SK-N-SH (cell line): ENCODE measurements around the gene CALM1.

Experiments used
- FOSL2 ChIP-seq: IDR thresholded peaks from 2 replicates; pipeline ENCODE4 v1.4.0; 2012; ENCODE audit warnings: low read depth, mild to moderate bottlenecking, moderate library complexity, borderline replicate concordance
- MEF2A ChIP-seq: IDR thresholded peaks from 2 replicates; pipeline ENCODE4 v1.4.0; 2012; ENCODE audit warnings: low read depth, borderline replicate concordance
- NFIC ChIP-seq: IDR thresholded peaks from 2 replicates; pipeline ENCODE4 v1.4.0; 2012; ENCODE audit warnings: borderline replicate concordance
- NRF1 ChIP-seq: IDR thresholded peaks from 2 replicates; pipeline ENCODE4 v1.6.1; 2012; ENCODE audit warnings: low read depth, mild to moderate bottlenecking, low read length
- POLR2AphosphoS5 ChIP-seq: IDR thresholded peaks from 2 replicates; pipeline ENCODE4 v1.6.1; 2012; ENCODE audit warnings: low read depth, low read length
- RAD21 ChIP-seq: IDR thresholded peaks from 2 replicates; pipeline ENCODE4 v1.6.1; 2012; ENCODE audit warnings: mild to moderate bottlenecking, low read length
- TF ChIP-seq, protein P1 (sequence below): IDR thresholded peaks from 2 replicates; pipeline ENCODE4 v1.4.0; 2012; ENCODE audit warnings: low read depth, borderline replicate concordance
- TF ChIP-seq, protein P2 (sequence below): fragments of 200-600 bp; sonication (generic); IDR thresholded peaks from 2 replicates; pipeline ENCODE4 v1.6.1; 2017; ENCODE audit warnings: antibody characterized with exemption, mild to moderate bottlenecking, moderate library complexity
- TF ChIP-seq, protein P3 (sequence below): fragments of 150-350 bp; IDR thresholded peaks from 2 replicates; pipeline ENCODE4 v1.6.1; 2017; ENCODE audit warnings: antibody characterized with exemption, low read length, low read depth, borderline replicate concordance
- TF ChIP-seq, protein P4 (sequence below): IDR thresholded peaks from 2 replicates; pipeline ENCODE4 v1.4.0; 2012; ENCODE audit warnings: low read depth
- TF ChIP-seq, protein P5 (sequence below): fragments of 150-350 bp; IDR thresholded peaks from 2 replicates; pipeline ENCODE4 v1.6.1; 2016; ENCODE audit warnings: mild to moderate bottlenecking, low read depth, low read length

DNA sequence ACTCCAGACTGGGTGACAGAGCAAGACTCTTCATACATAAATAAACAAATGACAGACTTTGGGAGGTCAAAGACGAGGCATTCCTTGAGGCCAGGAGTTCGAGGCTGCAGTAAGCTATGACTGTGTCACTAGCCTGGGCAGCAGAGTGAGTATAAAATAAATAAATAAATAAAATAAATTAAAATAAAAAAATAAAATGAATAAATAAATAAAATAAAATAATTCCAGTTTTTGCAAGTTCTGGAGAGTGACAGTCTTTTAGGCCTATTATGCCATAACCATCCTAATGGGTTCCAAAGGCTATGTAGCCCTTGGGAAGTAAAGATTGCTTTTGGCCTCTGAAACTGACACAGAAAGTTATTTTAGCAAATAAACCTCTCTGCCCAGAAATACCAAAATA, 48.6 kb upstream of the CALM1 start:
- TF ChIP-seq, protein P1, sequence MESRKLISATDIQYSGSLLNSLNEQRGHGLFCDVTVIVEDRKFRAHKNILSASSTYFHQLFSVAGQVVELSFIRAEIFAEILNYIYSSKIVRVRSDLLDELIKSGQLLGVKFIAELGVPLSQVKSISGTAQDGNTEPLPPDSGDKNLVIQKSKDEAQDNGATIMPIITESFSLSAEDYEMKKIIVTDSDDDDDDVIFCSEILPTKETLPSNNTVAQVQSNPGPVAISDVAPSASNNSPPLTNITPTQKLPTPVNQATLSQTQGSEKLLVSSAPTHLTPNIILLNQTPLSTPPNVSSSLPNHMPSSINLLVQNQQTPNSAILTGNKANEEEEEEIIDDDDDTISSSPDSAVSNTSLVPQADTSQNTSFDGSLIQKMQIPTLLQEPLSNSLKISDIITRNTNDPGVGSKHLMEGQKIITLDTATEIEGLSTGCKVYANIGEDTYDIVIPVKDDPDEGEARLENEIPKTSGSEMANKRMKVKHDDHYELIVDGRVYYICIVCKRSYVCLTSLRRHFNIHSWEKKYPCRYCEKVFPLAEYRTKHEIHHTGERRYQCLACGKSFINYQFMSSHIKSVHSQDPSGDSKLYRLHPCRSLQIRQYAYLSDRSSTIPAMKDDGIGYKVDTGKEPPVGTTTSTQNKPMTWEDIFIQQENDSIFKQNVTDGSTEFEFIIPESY: no peak
- TF ChIP-seq, protein P2, sequence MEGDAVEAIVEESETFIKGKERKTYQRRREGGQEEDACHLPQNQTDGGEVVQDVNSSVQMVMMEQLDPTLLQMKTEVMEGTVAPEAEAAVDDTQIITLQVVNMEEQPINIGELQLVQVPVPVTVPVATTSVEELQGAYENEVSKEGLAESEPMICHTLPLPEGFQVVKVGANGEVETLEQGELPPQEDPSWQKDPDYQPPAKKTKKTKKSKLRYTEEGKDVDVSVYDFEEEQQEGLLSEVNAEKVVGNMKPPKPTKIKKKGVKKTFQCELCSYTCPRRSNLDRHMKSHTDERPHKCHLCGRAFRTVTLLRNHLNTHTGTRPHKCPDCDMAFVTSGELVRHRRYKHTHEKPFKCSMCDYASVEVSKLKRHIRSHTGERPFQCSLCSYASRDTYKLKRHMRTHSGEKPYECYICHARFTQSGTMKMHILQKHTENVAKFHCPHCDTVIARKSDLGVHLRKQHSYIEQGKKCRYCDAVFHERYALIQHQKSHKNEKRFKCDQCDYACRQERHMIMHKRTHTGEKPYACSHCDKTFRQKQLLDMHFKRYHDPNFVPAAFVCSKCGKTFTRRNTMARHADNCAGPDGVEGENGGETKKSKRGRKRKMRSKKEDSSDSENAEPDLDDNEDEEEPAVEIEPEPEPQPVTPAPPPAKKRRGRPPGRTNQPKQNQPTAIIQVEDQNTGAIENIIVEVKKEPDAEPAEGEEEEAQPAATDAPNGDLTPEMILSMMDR: no peak
- TF ChIP-seq, protein P3, sequence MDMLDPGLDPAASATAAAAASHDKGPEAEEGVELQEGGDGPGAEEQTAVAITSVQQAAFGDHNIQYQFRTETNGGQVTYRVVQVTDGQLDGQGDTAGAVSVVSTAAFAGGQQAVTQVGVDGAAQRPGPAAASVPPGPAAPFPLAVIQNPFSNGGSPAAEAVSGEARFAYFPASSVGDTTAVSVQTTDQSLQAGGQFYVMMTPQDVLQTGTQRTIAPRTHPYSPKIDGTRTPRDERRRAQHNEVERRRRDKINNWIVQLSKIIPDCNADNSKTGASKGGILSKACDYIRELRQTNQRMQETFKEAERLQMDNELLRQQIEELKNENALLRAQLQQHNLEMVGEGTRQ: no peak
- TF ChIP-seq RAD21: no peak
- no peak for TF ChIP-seq NRF1
- TF ChIP-seq, protein P4, sequence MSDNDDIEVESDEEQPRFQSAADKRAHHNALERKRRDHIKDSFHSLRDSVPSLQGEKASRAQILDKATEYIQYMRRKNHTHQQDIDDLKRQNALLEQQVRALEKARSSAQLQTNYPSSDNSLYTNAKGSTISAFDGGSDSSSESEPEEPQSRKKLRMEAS: no peak
- TF ChIP-seq FOSL2: no peak
- TF ChIP-seq MEF2A: no peak
- no peak for TF ChIP-seq NFIC
- TF ChIP-seq POLR2AphosphoS5: no peak
- TF ChIP-seq, protein P5, sequence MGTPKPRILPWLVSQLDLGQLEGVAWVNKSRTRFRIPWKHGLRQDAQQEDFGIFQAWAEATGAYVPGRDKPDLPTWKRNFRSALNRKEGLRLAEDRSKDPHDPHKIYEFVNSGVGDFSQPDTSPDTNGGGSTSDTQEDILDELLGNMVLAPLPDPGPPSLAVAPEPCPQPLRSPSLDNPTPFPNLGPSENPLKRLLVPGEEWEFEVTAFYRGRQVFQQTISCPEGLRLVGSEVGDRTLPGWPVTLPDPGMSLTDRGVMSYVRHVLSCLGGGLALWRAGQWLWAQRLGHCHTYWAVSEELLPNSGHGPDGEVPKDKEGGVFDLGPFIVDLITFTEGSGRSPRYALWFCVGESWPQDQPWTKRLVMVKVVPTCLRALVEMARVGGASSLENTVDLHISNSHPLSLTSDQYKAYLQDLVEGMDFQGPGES: no peak
